Bronchial epithelial cell (primary cell): ENCODE data around the gene MITD1. TPM values are rescaled to one million over a fixed set of nuclear protein-coding genes. Genes with fewer than 3 reads are reported as not detected.

Experiments
- DNase-seq: peaks from one replicate; pipeline ENCODE4 v3.0.0-alpha.2; 2010; ENCODE audit warnings: low read depth
- FAIRE-seq: peaks from 2 replicates; lab custom pipeline; 2011; peaks lifted over from hg19 to GRCh38; lab: Jason Lieb, UNC
- H3K27me3 ChIP-seq: 2 replicates; pipeline ENCODE4 v1.5.1; 2011; ENCODE audit warnings: low read length; ENCODE audit not compliant: control insufficient read depth, insufficient read depth
- H3K36me3 ChIP-seq: 2 replicates; pipeline ENCODE4 v1.5.1; 2011; ENCODE audit warnings: low read length; ENCODE audit not compliant: control insufficient read depth, insufficient read depth
- H3K4me3 ChIP-seq: 2 replicates; pipeline ENCODE4 v1.5.1; 2011; ENCODE audit warnings: mild to moderate bottlenecking, low read depth, low read length, control low read depth
- total RNA-seq: library from RNA; depleted of rRNA; stranded (reverse); fragments of >200 nt; gene quantifications from 2 replicates; pipeline ENCODE4 v1.2.1, GENCODE V29; 2014
- TF ChIP-seq, protein P1 (sequence below): IDR thresholded peaks from 2 replicates; pipeline ENCODE4 v1.5.1; 2011; ENCODE audit warnings: mild to moderate bottlenecking, moderate library complexity, low read length, control low read depth, inconsistent platforms; ENCODE audit not compliant: insufficient read depth, severe bottlenecking

The MITD1 gene
- total RNA-seq, 1 donor from 2014 or later, result 17.9 TPM

DNA sequence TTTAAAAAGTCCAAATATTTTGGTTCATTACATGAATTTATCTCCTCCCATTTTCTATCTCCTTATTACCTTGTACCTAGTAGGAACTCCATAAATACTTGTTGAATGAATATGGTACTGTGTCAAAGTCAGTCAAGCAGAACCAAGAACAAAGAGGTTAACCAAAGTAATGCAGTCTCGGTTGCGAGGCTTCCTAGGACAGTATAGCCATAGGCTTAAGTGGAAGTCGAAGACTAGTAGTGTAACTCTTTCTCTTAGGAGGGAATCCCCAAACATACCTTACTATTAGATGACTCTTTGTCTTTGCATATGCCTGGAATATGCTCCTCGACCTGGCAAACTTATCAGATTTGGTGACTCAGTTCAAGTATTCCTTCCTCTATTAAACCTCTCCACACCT is 21.3 kb downstream of the MITD1 start:
- H3K36me3 ChIP-seq, result no peaks in the 10 kb centered on the region
- H3K27me3 ChIP-seq, result no peaks in the 10 kb centered on the region
- TF ChIP-seq, protein P1, sequence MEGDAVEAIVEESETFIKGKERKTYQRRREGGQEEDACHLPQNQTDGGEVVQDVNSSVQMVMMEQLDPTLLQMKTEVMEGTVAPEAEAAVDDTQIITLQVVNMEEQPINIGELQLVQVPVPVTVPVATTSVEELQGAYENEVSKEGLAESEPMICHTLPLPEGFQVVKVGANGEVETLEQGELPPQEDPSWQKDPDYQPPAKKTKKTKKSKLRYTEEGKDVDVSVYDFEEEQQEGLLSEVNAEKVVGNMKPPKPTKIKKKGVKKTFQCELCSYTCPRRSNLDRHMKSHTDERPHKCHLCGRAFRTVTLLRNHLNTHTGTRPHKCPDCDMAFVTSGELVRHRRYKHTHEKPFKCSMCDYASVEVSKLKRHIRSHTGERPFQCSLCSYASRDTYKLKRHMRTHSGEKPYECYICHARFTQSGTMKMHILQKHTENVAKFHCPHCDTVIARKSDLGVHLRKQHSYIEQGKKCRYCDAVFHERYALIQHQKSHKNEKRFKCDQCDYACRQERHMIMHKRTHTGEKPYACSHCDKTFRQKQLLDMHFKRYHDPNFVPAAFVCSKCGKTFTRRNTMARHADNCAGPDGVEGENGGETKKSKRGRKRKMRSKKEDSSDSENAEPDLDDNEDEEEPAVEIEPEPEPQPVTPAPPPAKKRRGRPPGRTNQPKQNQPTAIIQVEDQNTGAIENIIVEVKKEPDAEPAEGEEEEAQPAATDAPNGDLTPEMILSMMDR, result no peak
- no peak overlapping the region for H3K4me3 ChIP-seq
- no peak for FAIRE-seq
- peak; percentile 5 for DNase-seq

DNA sequence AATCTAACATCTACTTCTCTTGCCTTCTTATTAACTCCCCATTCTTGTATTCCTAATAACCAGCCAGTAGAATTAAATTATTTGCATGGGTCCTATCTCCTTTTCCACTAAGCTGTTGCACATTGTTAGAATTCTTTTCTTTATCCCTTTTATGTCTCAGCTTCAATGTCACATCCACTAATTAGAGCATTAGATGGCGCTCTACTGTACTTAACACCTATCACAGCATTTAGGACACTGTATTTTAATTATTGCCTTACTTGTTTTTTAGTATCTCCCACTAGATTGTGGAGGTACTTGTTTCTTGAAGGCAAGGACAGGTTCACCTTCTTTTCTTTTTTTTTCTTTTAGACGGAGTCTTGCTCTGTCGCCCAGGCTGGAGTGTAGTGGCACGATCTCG is 22.3 kb downstream of the MITD1 start:
- Histone ChIP-seq H3K27me3 (no peaks in the 10 kb centered on the region), H3K36me3 (no peaks in the 10 kb centered on the region), H3K4me3 (no peak overlapping the region)
- TF ChIP-seq, protein P1, result no peak
- FAIRE-seq (no peak), DNase-seq (no peak)

DNA sequence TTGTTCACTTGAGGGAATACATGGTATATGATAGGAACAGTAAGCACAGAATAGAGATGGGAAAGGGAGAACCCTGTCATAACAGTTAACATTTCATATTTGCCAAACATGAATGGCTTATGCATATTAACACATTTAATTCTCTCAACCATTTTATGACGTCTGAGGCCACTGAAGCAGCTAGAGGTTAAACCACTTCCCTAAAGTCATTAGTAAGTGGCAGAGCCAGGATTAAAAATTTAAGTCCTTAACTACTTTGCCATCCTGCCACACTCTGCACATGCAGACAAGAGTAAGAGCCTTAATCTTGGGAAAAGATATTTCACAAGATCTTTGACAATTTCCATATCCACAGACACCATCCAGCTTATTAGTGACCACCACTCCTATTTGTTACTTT is 24.0 kb downstream of the MITD1 start:
- no peak overlapping the region for H3K4me3 ChIP-seq
- TF ChIP-seq, protein P1, result no peak
- no peaks in the 10 kb centered on the region for H3K27me3 ChIP-seq
- FAIRE-seq (no peak), DNase-seq (no peak)
- H3K36me3 ChIP-seq, result no peaks in the 10 kb centered on the region

DNA sequence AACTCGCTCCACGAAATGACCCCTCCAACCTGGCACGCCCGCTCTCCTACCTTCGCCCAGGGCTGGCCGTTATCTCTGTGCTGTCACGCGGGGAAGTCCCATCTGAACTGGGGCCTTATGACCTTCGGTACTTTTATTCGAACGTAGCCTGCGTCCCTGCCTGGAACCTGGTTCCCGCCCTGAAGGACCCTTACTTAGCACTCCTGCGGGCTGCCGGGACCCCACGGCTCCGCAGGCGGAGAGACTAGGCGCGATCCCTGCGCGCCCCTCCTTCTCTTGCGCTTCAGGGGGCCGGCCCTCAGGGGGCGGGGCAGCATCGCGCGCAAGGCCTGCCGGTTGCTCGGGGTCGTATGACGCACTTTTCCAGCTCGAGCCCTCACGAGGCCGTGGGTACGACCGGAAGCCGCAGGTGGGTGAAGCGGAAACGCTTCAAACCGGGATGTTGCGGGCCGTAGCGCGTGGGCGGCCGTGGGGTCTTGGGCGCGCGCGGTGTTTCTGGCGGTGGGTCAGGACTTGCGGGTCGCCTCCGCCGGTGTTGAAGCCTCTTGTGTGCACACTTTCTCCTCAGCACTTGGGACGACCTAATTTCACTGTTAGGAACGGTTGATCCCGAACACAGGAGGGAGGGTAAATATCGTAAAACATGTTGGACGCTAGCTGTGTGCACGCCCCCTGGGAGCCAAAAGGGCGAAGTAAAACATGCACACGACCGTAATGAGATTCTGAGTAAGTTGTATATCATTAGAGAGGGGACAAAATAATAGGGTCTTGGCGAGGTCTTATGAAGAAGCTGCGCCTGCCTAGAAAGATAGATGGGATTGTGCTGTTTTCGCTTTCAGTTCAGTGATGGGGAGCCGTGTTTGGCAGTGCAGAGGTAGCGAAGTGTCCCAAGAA is 26.0 kb downstream of the MITD1 start, which contains the start of the genes LIPT1 and TSGA10:
Gene LIPT1, plus strand, starts transcription at position 325 of the 894 bp plus-strand sequence. CDS start 6,991 bp downstream, outside the sequence.
Gene TSGA10, minus strand, starts transcription at position 300 of the 894 bp plus-strand sequence. CDS start 45,503 bp downstream, outside the sequence.
- Histone ChIP-seq H3K4me3 (peak within 1 kb of the TSS; percentile 68), H3K36me3 (no peaks in the 10 kb centered on the region), H3K27me3 (no peaks in the 10 kb centered on the region)
- TF ChIP-seq, protein P1, result peak; percentile 16
- FAIRE-seq, result no peak
- DNase-seq, result peak; percentile 78

DNA sequence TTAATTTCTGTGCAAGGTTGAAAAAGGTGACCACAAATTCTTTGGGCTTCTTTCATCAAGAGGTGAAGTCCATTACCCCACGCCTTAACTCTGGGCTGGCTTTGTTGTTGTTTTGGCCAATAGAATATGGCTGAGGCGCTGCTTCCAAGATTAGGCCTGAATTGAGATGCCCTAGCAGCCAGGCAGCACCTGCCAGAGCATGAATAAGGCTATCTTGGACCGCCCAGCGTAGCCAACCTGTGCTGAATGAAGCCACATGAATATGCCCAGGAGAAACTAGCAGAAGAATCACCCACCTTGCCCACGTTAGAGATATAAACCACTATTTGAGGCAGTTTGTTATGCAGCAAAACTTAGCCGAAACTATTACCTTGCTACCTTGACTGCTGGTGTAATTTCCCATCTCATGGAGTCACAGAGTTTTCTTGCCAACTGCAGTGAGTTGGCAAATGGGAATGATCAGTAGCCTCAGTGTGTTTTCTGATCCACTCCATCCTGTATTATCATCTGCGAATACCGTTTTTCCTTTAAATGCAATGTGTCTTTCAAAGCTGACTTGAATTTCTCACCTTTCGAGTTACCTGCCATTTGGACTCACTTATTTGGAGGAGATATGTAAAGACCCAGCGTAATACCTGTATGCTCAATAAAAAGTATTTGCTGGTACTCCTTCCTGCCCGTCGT is 26.8 kb downstream of the MITD1 start:
- Histone ChIP-seq H3K36me3 (no peaks in the 10 kb centered on the region), H3K27me3 (no peaks in the 10 kb centered on the region), H3K4me3 (peak overlapping the region; percentile 68)
- FAIRE-seq (no peak), DNase-seq (peak; percentile 22)
- TF ChIP-seq, protein P1, result no peak
